Stimulated activated CD4-positive, alpha-beta T cell treated with anti-CD3 and anti-CD28 coated beads, Interleukin-4, amount 100 ng/mL, for 1 hour (primary cell): ENCODE results near the gene NR5A2.

Experiments
- DNase-seq: peaks from one replicate; pipeline ENCODE4 v3.0.0-alpha.2; 2020

Gene NR5A2

GRCh38 chr1:200075522-200075921, 48.0 kb downstream of the NR5A2 start:
- DNase-seq: no peak

GRCh38 chr1:200075938-200076546, 48.5 kb downstream of the NR5A2 start:
- no peak for DNase-seq

GRCh38 chr1:200079232-200079940, 51.9 kb downstream of the NR5A2 start:
- no peak for DNase-seq

- no peak for DNase-seq
Observed at GRCh38 chr1:200081151-200081968, 53.9 kb downstream of the NR5A2 start.

- no peak for DNase-seq
Observed at GRCh38 chr1:200081969-200082245, 54.4 kb downstream of the NR5A2 start.

- DNase-seq: no peak
Observed at GRCh38 chr1:200082329-200082728, 54.8 kb downstream of the NR5A2 start.

GRCh38 chr1:200090252-200091159, 63.0 kb downstream of the NR5A2 start:
- DNase-seq: no peak

- DNase-seq: no peak
Observed at GRCh38 chr1:200095057-200095577, 67.6 kb downstream of the NR5A2 start.

GRCh38 chr1:200096774-200097173, 69.3 kb downstream of the NR5A2 start:
- DNase-seq: no peak

GRCh38 chr1:200099040-200099439, 71.5 kb downstream of the NR5A2 start:
- DNase-seq: no peak

GRCh38 chr1:200103966-200104583, 76.6 kb downstream of the NR5A2 start:
- DNase-seq: no peak

GRCh38 chr1:200107004-200107470, 79.5 kb downstream of the NR5A2 start:
- DNase-seq: no peak

- no peak for DNase-seq
Observed at GRCh38 chr1:200108659-200109058, 81.1 kb downstream of the NR5A2 start.

GRCh38 chr1:200112290-200112689, 84.8 kb downstream of the NR5A2 start:
- no peak for DNase-seq

- DNase-seq: no peak
Observed at GRCh38 chr1:200115532-200115931, 88.0 kb downstream of the NR5A2 start.

GRCh38 chr1:200116324-200116723, 88.8 kb downstream of the NR5A2 start:
- DNase-seq: no peak

- no peak for DNase-seq
Observed at GRCh38 chr1:200118779-200119505, 91.4 kb downstream of the NR5A2 start.

- no peak for DNase-seq
Observed at GRCh38 chr1:200121421-200121820, 93.9 kb downstream of the NR5A2 start.

GRCh38 chr1:200124309-200124708, 96.8 kb downstream of the NR5A2 start:
- no peak for DNase-seq

- no peak for DNase-seq
Observed at GRCh38 chr1:200128081-200128480, 100.6 kb downstream of the NR5A2 start.
